Gastrocnemius medialis (tissue), 4 donors: ENCODE data around the gene ITPR2.

Experiments used
- POLR2A ChIP-seq, 2 donors: fragments of 450-650 bp; IDR thresholded peaks; one replicate each; pipeline ENCODE4 v1.6.1; 2017; ENCODE audit warnings: antibody characterized with exemption in 2 of 2, mild to moderate bottlenecking in 2 of 2, moderate library complexity in 2 of 2
- TF ChIP-seq, protein P1 (sequence below), 5 experiments: fragments of 450-650 bp in 3 of 5; fragments of 200-600 bp in 2 of 5; sonication (generic) in 2 of 5; IDR thresholded peaks in 4 of 5; conservative IDR thresholded peaks in 1 of 5; 1 replicate in 4 of 5; 2 replicates in 1 of 5; pipeline ENCODE4 v1.5.1; 2016 to 2019; ENCODE audit warnings: antibody characterized with exemption in 5 of 5, mild to moderate bottlenecking in 3 of 5, moderate library complexity in 3 of 5

DNA sequence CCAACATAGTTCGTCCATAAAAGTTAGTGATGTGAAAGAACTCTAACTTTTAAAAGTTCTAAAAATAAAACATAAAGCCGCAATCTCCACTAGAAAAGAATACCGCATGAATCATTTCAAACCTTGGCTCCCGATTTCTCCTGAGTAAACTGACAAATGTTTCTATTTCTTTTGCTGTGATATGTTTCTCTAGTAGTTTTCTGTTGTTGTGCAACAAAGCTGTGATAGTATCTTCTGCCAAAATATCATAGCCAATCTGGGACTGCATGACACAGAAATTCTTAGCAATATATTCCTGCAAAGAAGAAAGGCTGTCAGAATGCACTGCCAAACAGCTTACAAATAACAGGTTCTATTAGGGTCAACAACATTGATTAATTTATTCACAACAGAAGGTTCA, 174.0 kb downstream of the ITPR2 start:
- TF ChIP-seq, protein P1, sequence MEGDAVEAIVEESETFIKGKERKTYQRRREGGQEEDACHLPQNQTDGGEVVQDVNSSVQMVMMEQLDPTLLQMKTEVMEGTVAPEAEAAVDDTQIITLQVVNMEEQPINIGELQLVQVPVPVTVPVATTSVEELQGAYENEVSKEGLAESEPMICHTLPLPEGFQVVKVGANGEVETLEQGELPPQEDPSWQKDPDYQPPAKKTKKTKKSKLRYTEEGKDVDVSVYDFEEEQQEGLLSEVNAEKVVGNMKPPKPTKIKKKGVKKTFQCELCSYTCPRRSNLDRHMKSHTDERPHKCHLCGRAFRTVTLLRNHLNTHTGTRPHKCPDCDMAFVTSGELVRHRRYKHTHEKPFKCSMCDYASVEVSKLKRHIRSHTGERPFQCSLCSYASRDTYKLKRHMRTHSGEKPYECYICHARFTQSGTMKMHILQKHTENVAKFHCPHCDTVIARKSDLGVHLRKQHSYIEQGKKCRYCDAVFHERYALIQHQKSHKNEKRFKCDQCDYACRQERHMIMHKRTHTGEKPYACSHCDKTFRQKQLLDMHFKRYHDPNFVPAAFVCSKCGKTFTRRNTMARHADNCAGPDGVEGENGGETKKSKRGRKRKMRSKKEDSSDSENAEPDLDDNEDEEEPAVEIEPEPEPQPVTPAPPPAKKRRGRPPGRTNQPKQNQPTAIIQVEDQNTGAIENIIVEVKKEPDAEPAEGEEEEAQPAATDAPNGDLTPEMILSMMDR (IDR thresholded peaks at IDR 0.05 in 4 of 5, conservative IDR thresholded peaks at IDR 0.05 in 1 of 5) = no peak
- no peak for TF ChIP-seq POLR2A (IDR thresholded peaks at IDR 0.05)
